Measurements from ENCODE around the gene RHOF.
"Not testable (repeated sequence)": the region's sequence is repeated elsewhere in the genome, so short reads cannot be mapped to it uniquely, and the experiment has no call there.

The RHOF gene

DNA sequence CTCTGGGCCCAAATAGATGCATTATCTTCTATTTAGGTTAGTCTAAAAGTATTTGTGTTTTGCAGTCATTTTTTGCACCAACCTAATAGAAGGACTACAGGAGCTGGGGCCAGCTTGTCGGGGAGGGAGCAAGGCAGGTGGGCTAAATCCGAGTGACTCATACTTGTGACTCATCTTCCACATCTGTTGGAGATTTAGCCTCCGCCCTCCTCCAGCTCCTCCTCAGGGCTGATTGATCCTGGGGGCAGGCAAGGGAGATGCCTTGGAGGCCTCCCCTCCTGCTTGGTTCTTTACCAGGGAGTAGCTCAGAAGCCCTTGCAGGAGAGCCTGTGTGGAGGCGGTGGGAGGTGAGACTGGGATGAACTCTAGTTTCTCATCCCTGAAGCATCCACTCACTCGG, 27.9 kb downstream of the RHOF start:
- H3K4me3 ChIP-seq (ENCODE audit: control insufficient read depth, low read depth, low read length) = no peak overlapping the region
- peak; percentile 48 for DNase-seq (ENCODE audit: low read depth)
- TF ChIP-seq, protein P1, sequence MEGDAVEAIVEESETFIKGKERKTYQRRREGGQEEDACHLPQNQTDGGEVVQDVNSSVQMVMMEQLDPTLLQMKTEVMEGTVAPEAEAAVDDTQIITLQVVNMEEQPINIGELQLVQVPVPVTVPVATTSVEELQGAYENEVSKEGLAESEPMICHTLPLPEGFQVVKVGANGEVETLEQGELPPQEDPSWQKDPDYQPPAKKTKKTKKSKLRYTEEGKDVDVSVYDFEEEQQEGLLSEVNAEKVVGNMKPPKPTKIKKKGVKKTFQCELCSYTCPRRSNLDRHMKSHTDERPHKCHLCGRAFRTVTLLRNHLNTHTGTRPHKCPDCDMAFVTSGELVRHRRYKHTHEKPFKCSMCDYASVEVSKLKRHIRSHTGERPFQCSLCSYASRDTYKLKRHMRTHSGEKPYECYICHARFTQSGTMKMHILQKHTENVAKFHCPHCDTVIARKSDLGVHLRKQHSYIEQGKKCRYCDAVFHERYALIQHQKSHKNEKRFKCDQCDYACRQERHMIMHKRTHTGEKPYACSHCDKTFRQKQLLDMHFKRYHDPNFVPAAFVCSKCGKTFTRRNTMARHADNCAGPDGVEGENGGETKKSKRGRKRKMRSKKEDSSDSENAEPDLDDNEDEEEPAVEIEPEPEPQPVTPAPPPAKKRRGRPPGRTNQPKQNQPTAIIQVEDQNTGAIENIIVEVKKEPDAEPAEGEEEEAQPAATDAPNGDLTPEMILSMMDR (IDR thresholded peaks at IDR 0.05; ENCODE audit: control insufficient read depth, insufficient read depth, low read depth, low read length, missing control alignments) = no peak

DNA sequence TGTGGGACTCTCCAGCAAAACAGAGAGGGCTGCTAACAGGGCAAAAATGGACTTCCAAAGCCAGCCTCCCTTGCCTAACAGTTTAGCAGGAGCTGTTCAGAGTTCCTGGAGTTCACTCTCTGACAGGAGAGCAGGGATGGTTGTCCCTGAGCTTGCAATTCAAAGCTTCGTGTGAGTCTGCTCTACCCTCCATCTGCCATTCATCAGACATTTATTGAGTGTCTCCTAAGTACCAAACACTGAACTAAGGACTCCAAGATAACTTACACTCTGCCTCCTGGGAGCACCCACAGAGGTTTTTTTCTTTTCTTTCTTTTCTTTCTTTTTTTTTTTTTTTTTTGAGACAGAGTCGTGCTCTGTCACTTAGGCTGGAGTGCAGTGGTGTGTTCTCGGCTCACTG, 28.7 kb downstream of the RHOF start:
- TF ChIP-seq, protein P1 (IDR thresholded peaks at IDR 0.05; ENCODE audit: control insufficient read depth, insufficient read depth, low read depth, low read length, missing control alignments) = no peak
- H3K4me3 ChIP-seq (ENCODE audit: control insufficient read depth, low read depth, low read length) = no peak overlapping the region
- no peak for DNase-seq (ENCODE audit: low read depth)

DNA sequence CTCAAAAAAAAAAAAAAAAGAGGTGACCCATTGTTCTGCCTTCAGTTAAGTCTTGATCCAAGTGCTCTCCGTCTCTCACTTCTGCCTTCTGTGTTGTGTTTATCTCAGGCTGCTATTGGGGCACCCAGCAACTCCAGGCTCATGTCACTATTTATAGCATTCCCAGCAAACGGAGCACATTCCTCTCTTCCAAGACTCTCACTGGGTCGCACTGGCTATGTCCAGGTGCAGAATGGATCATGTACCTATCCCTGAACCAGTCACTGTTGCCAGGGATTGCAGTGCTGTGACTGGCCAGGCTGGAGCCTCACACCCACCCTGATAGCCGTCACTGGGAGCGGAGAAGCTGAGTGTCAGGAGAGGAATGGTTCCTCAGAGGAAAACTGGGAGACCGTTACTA, 31.2 kb downstream of the RHOF start:
- TF ChIP-seq, protein P1 (IDR thresholded peaks at IDR 0.05; ENCODE audit: control insufficient read depth, insufficient read depth, low read depth, low read length, missing control alignments) = no peak
- H3K4me3 ChIP-seq (ENCODE audit: control insufficient read depth, low read depth, low read length) = no peak overlapping the region
- no peak for DNase-seq (ENCODE audit: low read depth)

DNA sequence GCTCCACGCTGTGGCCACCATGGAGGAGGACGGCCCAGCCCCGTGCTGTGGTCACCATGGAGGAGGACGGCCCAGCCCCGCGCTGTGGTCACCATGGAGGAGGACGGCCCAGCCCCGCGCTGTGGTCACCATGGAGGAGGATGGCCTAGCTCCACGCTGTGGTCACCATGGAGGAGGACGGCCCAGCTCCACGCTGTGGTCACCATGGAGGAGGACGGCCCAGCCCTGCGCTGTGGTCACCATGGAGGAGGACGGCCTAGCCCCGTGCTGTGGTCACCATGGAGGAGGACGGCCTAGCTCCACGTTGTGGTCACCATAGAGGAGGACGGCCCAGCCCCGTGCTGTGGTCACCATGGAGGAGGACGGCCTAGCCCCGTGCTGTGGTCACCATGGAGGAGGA, 35.0 kb downstream of the RHOF start:
- not testable (repeated sequence) for H3K4me3 ChIP-seq (ENCODE audit: control insufficient read depth, low read depth, low read length); DNase-seq (ENCODE audit: low read depth)

DNA sequence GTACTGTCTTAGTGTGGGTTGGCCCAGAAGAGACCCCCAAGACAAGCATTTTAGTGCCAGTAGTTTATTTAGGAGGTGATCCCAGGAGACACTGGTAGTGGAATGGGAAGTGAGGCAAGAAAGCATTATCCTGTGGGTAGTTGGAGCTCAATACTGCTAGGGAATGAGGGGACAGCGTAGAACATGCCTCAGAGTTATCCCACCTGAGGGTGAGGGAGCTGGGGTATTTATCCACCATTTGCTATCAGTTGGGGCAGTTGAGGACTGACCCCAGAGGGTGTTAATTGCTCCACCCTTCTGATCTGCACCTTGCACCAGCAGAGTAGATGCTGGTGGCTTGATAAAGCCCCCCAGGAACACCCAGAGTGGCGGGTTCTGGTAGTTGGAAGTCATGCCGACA, 37.9 kb downstream of the RHOF start:
- TF ChIP-seq, protein P1 (IDR thresholded peaks at IDR 0.05; ENCODE audit: control insufficient read depth, insufficient read depth, low read depth, low read length, missing control alignments) = no peak
- no peak overlapping the region for H3K4me3 ChIP-seq (ENCODE audit: control insufficient read depth, low read depth, low read length)
- no peak for DNase-seq (ENCODE audit: low read depth)

DNA sequence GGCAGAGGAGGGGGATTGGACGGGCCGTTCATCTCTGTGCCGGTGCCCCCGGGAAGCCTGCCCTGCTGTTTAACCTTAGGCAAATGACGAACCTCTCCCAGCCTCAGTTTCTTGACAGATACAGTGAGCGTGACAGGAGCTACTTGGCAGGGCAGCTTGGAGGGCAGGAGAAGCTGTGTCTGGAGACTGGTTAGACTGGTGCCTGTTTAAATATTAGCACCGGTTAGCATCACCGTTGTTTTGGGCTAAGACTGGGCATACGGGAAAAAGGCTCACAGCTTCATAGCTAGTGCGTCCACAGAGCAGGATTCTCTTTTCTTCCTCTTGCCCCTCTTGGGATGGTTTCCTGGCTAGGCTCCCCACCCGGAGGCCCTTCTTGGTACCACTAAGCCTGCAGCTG, 38.7 kb downstream of the RHOF start:
- TF ChIP-seq, protein P1 (IDR thresholded peaks at IDR 0.05; ENCODE audit: control insufficient read depth, insufficient read depth, low read depth, low read length, missing control alignments) = no peak
- DNase-seq (ENCODE audit: low read depth) = no peak
- no peak overlapping the region for H3K4me3 ChIP-seq (ENCODE audit: control insufficient read depth, low read depth, low read length)

DNA sequence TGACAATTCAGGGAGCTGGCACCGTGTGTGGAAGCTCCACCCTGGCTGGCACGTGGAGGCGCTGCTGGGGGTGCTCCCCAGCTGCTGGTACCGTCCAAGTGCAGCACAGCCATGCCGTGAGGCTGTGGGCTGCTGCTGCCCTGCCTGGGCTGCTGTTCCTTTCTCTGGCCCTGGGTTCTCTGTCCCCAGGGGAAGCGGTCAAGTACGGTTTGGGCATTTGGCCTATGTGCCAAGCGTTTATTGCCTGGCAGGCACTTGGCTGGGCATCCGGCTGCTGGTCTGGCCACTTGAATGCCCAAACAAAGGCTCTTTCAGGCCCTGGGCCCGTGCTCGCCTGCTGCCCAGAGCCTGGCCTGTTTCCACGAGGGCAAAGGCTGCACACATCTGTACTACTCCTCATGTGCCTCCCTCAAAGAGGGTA, 39.6 kb downstream of the RHOF start:
- TF ChIP-seq, protein P1 (IDR thresholded peaks at IDR 0.05; ENCODE audit: control insufficient read depth, insufficient read depth, low read depth, low read length, missing control alignments) = no peak
- DNase-seq (ENCODE audit: low read depth) = no peak
- no peak overlapping the region for H3K4me3 ChIP-seq (ENCODE audit: control insufficient read depth, low read depth, low read length)

Data from AG09309 (cell line).